Measurements from ENCODE around the gene EXOC6B.

DNA sequence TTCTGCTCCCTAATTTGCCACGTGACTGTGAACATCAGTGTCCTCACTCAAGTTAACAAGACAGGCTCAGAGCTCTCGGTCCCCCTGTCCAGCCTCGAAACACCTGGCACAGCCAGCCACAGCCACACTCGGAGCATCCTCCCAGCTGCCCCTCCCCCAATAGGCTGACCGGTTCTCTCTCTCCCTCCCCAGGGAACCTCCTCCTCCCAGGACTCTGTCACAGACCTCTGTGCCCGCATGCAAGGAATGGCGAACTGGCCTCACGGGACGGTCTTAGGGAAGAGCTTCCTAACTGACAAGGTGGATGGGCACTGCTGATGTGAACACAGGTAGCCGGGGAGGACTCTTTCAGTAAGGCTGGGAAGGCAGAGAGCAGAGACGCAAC is 697.0 kb downstream of the EXOC6B start:
- TF ChIP-seq, protein P1, sequence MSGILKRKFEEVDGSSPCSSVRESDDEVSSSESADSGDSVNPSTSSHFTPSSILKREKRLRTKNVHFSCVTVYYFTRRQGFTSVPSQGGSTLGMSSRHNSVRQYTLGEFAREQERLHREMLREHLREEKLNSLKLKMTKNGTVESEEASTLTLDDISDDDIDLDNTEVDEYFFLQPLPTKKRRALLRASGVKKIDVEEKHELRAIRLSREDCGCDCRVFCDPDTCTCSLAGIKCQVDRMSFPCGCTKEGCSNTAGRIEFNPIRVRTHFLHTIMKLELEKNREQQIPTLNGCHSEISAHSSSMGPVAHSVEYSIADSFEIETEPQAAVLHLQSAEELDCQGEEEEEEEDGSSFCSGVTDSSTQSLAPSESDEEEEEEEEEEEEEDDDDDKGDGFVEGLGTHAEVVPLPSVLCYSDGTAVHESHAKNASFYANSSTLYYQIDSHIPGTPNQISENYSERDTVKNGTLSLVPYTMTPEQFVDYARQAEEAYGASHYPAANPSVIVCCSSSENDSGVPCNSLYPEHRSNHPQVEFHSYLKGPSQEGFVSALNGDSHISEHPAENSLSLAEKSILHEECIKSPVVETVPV (CRISPR knock-in tag; IDR thresholded peaks at IDR 0.05), result no peak; the same call in 1 of the 2 replicates
- TF ChIP-seq ZFP30 (CRISPR knock-in tag; IDR thresholded peaks at IDR 0.05), result no peak; the same call in 1 of the 2 replicates
- TF ChIP-seq, protein P2, sequence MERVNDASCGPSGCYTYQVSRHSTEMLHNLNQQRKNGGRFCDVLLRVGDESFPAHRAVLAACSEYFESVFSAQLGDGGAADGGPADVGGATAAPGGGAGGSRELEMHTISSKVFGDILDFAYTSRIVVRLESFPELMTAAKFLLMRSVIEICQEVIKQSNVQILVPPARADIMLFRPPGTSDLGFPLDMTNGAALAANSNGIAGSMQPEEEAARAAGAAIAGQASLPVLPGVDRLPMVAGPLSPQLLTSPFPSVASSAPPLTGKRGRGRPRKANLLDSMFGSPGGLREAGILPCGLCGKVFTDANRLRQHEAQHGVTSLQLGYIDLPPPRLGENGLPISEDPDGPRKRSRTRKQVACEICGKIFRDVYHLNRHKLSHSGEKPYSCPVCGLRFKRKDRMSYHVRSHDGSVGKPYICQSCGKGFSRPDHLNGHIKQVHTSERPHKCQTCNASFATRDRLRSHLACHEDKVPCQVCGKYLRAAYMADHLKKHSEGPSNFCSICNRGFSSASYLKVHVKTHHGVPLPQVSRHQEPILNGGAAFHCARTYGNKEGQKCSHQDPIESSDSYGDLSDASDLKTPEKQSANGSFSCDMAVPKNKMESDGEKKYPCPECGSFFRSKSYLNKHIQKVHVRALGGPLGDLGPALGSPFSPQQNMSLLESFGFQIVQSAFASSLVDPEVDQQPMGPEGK (CRISPR knock-in tag; IDR thresholded peaks at IDR 0.05; ENCODE audit: borderline replicate concordance), result no peak; the same call in 1 of the 2 replicates
- no peak for TF ChIP-seq ZFP3 (CRISPR knock-in tag; IDR thresholded peaks at IDR 0.05)
- no peak for TF ChIP-seq TCF4 (CRISPR knock-in tag; IDR thresholded peaks at IDR 0.05; ENCODE audit: borderline replicate concordance)
- TF ChIP-seq RARB (CRISPR knock-in tag; IDR thresholded peaks at IDR 0.05), result no peak
- no peak for TF ChIP-seq ESRRG (CRISPR knock-in tag; IDR thresholded peaks at IDR 0.05)
- TF ChIP-seq, protein P3, sequence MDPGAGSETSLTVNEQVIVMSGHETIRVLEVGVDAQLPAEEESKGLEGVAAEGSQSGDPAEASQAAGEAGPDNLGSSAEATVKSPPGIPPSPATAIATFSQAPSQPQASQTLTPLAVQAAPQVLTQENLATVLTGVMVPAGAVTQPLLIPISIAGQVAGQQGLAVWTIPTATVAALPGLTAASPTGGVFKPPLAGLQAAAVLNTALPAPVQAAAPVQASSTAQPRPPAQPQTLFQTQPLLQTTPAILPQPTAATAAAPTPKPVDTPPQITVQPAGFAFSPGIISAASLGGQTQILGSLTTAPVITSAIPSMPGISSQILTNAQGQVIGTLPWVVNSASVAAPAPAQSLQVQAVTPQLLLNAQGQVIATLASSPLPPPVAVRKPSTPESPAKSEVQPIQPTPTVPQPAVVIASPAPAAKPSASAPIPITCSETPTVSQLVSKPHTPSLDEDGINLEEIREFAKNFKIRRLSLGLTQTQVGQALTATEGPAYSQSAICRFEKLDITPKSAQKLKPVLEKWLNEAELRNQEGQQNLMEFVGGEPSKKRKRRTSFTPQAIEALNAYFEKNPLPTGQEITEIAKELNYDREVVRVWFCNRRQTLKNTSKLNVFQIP (CRISPR knock-in tag; IDR thresholded peaks at IDR 0.05; ENCODE audit: borderline replicate concordance, low read depth), result no peak
- no peak for TF ChIP-seq GLIS3 (CRISPR knock-in tag; IDR thresholded peaks at IDR 0.05)
- TF ChIP-seq, protein P4, sequence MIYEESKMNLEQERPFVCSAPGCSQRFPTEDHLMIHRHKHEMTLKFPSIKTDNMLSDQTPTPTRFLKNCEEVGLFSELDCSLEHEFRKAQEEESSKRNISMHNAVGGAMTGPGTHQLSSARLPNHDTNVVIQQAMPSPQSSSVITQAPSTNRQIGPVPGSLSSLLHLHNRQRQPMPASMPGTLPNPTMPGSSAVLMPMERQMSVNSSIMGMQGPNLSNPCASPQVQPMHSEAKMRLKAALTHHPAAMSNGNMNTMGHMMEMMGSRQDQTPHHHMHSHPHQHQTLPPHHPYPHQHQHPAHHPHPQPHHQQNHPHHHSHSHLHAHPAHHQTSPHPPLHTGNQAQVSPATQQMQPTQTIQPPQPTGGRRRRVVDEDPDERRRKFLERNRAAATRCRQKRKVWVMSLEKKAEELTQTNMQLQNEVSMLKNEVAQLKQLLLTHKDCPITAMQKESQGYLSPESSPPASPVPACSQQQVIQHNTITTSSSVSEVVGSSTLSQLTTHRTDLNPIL (CRISPR knock-in tag; IDR thresholded peaks at IDR 0.05; ENCODE audit: low read depth), result no peak

All from SK-N-SH treated with all-trans-retinoic acid at 6 μM for 48 hours (cell line).